G401 (cell line): ENCODE measurements around the gene SLC37A1. TPM values are rescaled to one million over a fixed set of nuclear protein-coding genes. Genes with fewer than 3 reads are reported as not detected.
A peak's percentile ranks its signal among the peaks of the same experiment; 100 is the strongest.
"Not testable (repeated sequence)": the region's sequence is repeated elsewhere in the genome, so short reads cannot be mapped to it uniquely, and the experiment has no call there.

Experiments
- DNase-seq: peaks from one replicate; pipeline ENCODE4 v3.0.0-alpha.2; 2015; ENCODE audit warnings: low spot score
- in situ Hi-C: cut with HindIII; loops from 2 replicates; pipeline ENCODE4 v1.10.0; 2016; ENCODE audit warnings: low sequenced_read_pairs, mixed read lengths
- total RNA-seq: library from RNA; depleted of rRNA; stranded (reverse); fragments of >200 nt; shearing (Covaris generic); gene quantifications from 2 replicates; pipeline ENCODE4 v1.2.3, GENCODE V29; 2014

The SLC37A1 gene
- total RNA-seq, 1 experiment from 2014 or later = 0.37 TPM

DNA sequence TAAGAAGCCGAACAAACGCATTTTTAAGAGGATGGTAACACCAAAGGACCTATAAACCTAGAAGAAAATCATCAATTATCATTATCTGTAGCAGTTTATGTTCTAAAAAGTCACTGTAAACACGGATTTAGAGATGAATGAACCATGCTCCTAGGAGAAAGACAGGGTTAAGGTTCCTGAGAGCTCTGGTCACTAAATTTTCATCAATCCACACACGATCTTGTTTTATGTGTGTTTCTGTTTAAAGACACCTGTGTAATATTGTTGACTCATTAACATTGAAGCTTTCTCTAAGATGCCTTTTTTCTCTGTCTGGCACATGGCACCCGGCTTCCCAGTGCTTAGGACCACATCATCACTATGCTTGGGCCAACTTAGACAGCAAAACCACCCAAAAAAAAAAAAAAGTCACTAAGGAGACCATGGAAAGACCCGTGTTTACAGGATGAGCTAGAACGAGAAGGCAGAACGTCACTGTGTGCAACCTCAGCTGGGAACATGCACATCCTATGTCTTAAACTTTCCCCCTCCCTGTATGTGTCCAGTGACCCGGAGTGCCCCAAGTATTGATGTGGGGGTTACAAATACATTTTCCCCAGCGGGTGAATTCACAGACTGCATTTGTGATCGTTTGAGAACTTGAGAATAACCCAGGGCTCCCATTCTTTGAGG lies 84.0 kb downstream of the SLC37A1 start:
- no peak for DNase-seq
- in situ Hi-C loops = loop anchor here (10.0 kb wide), 1 partner anchor 217 kb away; no protein-coding TSS in a partner anchor

DNA sequence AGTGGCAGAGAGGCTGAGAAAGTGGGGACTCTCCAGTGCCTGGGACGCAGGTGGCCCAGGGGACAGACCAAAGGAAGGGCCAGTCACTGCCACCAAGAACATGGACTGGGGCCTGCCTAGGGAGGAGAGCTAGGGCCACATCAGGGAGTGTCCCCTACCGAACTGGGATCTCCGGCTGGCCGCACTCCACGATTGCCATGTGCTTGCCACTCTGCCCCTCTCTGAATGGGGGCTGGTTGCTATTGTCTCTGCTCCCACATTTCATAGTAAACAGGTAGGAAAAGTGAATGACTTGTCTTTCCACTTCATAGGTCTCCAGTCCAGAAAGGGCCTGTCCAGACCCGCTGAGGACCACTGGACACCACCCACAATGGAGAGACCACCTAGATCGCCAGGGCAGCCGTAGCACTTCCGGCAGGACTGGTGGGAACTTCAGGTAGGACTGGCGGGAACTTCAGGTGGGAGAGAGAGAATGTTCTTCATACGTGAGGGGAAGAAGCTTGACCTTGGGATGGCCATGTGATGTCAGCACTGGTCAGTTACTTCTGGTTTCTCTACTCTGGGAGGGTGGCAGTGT lies 84.6 kb downstream of the SLC37A1 start:
- no peak for DNase-seq
- in situ Hi-C loops = loop anchor here (10.0 kb wide), 1 partner anchor 217 kb away; no protein-coding TSS in a partner anchor

GRCh38 chr21:42599486-42599885 lies 85.8 kb downstream of the SLC37A1 start:
- no peak for DNase-seq
- in situ Hi-C loops = loop anchor here (10.0 kb wide), 1 partner anchor 215 kb away; no protein-coding TSS in a partner anchor

DNA sequence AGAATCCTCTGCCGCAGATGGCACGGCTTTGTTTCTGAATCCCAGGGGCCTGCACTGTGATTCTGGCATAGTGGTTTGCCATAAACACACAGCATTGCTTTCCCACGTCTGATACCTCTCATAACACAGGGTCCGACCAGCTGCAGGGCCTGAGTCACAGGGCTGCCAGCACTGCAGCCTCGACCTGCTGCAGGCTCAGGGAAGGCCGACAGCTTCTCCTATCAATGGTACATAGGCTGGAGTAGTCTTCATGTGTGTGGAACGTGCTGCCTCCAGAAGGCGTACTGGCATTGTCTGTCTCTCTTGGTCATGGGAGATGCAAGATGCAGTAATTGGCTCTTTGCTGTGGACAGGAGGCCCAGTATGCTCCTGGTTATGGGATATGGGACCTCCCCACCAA lies 86.3 kb downstream of the SLC37A1 start:
- no peak for DNase-seq
- in situ Hi-C loops = loop anchor here (10.0 kb wide), 1 partner anchor 215 kb away; no protein-coding TSS in a partner anchor

- no peak for DNase-seq
- in situ Hi-C loops = no loop called here
Measured at GRCh38 chr21:42601656-42602055, 88.0 kb downstream of the SLC37A1 start.

DNA sequence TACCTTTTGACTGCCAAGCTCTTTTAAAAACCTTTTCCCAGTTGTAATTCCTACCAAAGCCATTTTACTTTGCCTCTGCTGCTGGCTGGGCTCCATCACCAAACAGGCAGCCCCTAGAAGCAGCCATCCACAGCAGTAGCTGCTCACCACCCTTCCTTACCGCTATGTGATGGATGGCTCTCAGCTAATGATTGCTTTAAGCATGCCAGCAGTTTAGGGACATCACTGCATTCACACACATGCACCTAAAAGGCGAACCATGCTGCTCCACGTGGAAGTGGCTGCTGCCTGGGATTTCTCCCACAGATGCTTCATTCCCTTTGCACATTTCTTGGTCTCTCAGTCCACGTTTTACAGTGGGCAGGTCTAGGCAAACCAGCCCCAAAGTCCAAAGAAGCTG lies 93.5 kb downstream of the SLC37A1 start:
- no peak for DNase-seq
- in situ Hi-C loops = no loop called here

- in situ Hi-C loops = no loop called here
Measured at GRCh38 chr21:42607525-42608102, 94.0 kb downstream of the SLC37A1 start.

DNA sequence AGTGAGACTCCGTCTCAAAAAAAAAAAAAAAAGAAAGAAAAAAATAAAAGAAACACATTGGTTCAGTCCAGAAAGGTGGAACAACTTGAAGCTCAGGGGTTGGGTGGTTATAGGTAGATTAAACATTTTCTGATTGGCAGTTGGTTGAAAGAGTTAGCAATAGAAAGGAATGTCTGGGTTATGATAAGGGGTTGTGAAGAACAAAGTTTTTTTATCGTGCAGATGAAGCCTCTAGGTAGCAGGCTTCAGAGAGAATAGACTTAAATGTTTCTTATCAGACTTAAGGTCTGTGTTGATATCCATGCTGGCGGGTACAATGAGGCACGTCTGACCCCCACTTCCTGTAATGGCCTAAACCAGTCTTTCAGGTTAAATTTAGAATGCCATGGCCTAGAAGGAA lies 94.8 kb downstream of the SLC37A1 start:
- DNase-seq = no peak
- in situ Hi-C loops = no loop called here

More at GRCh38 chr21:42607525-42608102, 94.0 kb downstream of the SLC37A1 start:
- no peak for DNase-seq

- no peak for DNase-seq
- in situ Hi-C loops = no loop called here
Measured at GRCh38 chr21:42609811-42610210, 96.2 kb downstream of the SLC37A1 start.

- DNase-seq = no peak
- in situ Hi-C loops = no loop called here
Measured at GRCh38 chr21:42611852-42612251, 98.2 kb downstream of the SLC37A1 start.

GRCh38 chr21:42612390-42612789 lies 98.7 kb downstream of the SLC37A1 start:
- no peak for DNase-seq
- in situ Hi-C loops = no loop called here

DNA sequence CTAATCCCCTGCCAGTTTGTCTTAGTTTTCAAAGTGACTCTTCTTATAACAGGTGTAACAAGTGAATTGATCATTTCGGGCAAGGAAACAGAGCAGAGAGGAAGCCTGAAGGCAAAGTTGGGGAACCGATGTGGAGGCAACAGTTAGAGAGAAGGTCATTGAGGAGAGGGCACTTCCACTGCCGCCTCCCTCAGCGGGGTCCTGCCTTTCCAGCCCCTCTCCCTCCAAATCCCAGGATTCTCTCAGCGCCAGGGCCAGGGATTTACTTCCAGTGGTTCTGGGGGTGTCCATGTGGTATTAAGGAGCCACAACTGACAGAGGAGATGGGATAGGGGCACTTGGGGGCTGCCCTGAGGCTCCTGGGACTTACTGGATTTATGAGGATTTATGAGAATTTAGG lies 100.1 kb downstream of the SLC37A1 start:
- in situ Hi-C loops = no loop called here
- DNase-seq = no peak

DNA sequence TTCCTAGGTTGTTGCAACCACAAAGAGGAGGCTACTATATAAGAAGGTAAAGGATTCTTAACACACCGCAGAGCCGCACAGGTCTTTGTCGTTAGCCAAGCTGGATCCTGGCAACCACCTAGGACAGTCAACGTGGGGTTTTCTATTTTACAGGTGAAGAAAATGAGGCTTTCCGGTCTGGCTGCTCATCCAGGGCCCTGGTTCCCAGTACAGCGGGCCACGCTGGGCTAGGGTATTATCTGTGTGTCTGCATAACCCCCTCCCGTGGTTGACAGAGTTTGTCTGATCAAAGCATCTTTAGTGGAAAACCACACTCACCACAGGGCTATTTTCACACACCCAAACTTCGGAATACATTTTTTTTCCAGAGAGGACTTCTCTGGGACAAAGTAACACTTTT lies 100.7 kb downstream of the SLC37A1 start:
- DNase-seq = no peak
- in situ Hi-C loops = no loop called here

DNA sequence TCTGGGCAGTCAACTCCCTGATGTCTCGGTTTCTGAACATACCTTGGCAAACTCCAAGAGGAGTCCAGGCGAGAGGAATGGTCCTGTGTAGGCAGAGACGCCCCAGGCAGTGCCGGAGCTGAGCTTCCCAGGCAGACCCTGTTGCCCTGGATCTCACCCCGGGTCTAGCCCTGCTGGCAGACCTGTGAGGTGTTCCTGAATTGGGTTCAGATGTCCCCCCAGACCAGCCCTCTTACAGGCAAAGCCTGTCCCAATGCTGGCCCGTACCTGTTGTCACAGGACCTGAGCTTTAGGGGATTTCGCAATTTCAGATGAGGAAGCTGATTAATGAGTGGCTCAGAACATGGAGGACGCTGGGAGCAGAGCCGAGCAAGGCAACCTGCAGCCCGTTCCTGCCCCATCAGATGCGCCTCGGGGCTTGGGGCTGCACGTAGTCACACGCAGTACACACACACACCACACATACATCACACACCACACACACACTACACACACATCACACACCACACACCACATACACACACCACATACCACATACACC lies 101.2 kb downstream of the SLC37A1 start:
- in situ Hi-C loops = no loop called here
- peak; percentile 5 for DNase-seq

DNA sequence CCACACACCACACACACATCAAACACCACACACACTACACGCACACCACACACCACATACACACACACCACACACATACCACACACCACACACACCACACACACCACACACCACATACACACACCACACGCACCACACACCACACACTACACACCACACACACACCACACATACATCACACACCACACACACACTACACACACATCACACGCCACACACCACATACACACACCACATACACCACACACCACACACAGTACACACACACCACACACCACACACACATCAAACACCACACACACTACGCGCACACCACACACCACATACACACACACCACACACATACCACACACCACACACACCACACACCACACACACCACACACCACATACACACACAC lies 101.7 kb downstream of the SLC37A1 start:
- DNase-seq, in situ Hi-C loops: not testable (repeated sequence)

DNA sequence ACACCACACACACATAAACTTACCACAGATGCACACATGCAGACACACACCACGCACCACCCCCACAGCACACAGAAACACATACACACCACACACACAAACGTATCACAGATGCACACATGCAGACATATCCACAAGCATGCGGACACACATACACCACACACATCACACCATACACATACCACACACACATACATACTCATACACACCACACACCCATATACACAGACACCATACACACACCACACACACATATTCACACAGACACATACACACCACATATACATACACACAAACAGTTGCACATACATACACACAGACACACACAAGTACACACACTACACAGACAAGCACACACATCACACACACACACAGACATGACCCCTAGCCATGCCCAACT lies 102.3 kb downstream of the SLC37A1 start:
- in situ Hi-C loops = no loop called here
- DNase-seq = no peak

GRCh38 chr21:42616446-42616845 lies 102.8 kb downstream of the SLC37A1 start:
- no peak for DNase-seq
- in situ Hi-C loops = no loop called here

DNA sequence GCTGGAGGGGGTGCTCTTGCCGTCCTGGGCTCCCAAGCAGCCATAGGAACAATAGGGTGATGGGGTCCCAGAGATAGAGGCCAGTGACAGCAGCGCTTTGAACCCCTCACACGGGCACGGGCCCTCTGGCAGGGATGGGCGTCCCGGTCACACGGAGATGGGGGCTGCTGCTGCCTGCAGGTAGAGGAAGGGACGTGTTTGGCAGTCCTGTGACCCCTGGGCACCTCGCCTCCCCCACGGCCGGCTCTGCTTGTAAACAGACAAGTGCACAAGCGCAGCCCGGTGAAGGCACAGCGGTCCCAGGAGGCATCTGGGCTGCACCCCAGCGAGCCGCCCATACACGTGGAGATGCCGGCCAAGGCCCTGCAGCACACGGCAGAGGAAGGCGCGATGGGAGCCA lies 103.3 kb downstream of the SLC37A1 start:
- in situ Hi-C loops = no loop called here

DNA sequence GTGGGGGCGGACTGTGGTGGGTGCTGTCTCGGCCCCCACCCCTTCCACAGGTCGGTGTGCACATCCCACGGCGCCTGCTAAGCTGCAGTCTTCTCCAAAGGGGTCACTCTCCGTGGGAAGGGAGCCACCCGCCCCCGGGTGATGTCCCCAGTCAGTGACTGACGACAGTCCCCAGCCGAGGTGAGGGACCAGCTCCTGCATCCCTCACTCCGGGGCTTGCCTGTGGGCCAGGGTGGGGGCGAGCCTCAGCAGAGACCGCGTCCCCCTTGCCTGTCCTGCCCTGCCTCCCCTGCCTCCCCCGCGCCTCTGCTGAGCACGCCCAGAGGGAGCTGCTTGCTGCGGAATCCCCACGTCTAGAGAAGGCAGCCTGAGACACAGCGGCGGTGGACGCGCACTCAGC lies 103.8 kb downstream of the SLC37A1 start:
- no peak for DNase-seq
- in situ Hi-C loops = no loop called here

More for the DNA sequence above, 103.3 kb downstream of the SLC37A1 start:
- no peak for DNase-seq

GRCh38 chr21:42618707-42619102 lies 105.1 kb downstream of the SLC37A1 start:
- peak; percentile 46 for DNase-seq
- in situ Hi-C loops = no loop called here
